ENCODE data around the gene KCNMA1. TPM values are rescaled to one million over a fixed set of nuclear protein-coding genes. Genes with fewer than 3 reads are reported as not detected.

Gene KCNMA1
- total and polyA plus RNA-seq, 10 of the 15 experiments (the other 5 are each of a cell fraction or from before 2014, with no cell fraction given), result 8.5 to 77.0 (median 21.3) TPM

GRCh38 chr10:77090381-77091356, 546.9 kb downstream of the KCNMA1 start:
- RAD21 ChIA-PET (ENCODE audit: unreplicated experiment), result no interaction called here
- CTCF ChIA-PET, result no interaction called here

More at GRCh38 chr10:77090381-77091356, 546.9 kb downstream of the KCNMA1 start:
- Histone ChIP-seq H4K20me1 (ENCODE audit: control insufficient read depth, insufficient read depth) (no peaks in the 10 kb centered on the region), H3K27ac (ENCODE audit: control insufficient read depth, insufficient read depth) (no peak overlapping the region), H3K4me1 (ENCODE audit: control insufficient read depth, insufficient read depth, low read length) (no peaks in the 10 kb centered on the region), H3K4me3 (no peak overlapping the region), H3K36me3 (ENCODE audit: control insufficient read depth in 2 of 2, insufficient read depth in 2 of 2, low read length in 1 of 2) (no peaks in the 10 kb centered on the region; a peak in 1 of 4 replicates), H3K27me3 (replicated peaks in 1 of 2; ENCODE audit: control insufficient read depth in 2 of 2, insufficient read depth in 2 of 2, low read length in 1 of 2) (no peaks in the 10 kb centered on the region), H3K9me3 (replicated peaks; ENCODE audit: control insufficient read depth, insufficient read depth, low read length) (no peaks in the 10 kb centered on the region), H2AFZ (ENCODE audit: control insufficient read depth, low read depth, low read length) (no peak overlapping the region), H3K4me2 (ENCODE audit: control insufficient read depth, insufficient read depth) (no peak overlapping the region), H3K79me2 (ENCODE audit: control insufficient read depth, insufficient read depth, low read length) (no peaks in the 10 kb centered on the region), H3K9ac (ENCODE audit: control insufficient read depth, insufficient read depth, low read length) (no peak overlapping the region)
- DNase-seq (ENCODE audit: low read depth, low spot score) (no peak), FAIRE-seq (no peak), ATAC-seq (no peak)
- SMC1A ChIA-PET (ENCODE audit: uncharacterized antibody, unreplicated experiment), result no interaction called here
- TF ChIP-seq PKNOX1 (IDR thresholded peaks at IDR 0.05), result no peak
- no peak for TF ChIP-seq BMI1 (IDR thresholded peaks at IDR 0.05; ENCODE audit: borderline replicate concordance)
- no peak for TF ChIP-seq EP300 (IDR thresholded peaks at IDR 0.05; ENCODE audit: borderline replicate concordance in 1 of 2, control insufficient read depth in 1 of 2, low read depth in 2 of 2, low read length in 2 of 2)
- TF ChIP-seq SMAD5 (IDR thresholded peaks at IDR 0.05; ENCODE audit: low read depth), result no peak
- no peak for TF ChIP-seq SIX5 (IDR thresholded peaks at IDR 0.05; ENCODE audit: low read depth, low read length, severe bottlenecking)
- WGBS (ENCODE audit: insufficient coverage, insufficient replicate concordance, low lambda C conversion rate, missing lambda C conversion rate), result 51% methylated on average over 17 of the region's 17 CpGs
- BruUV-seq (replicated peaks), result no TSS peak
- POLR2A ChIA-PET, result interaction anchor here (0.5 kb wide), 1 partner anchor 601 kb away, joined by 3 read pairs; no protein-coding TSS in a partner anchor
- intact Hi-C loops (cut with micrococcal nuclease; ENCODE audit: unreplicated experiment), result no loop called here
- in situ Hi-C loops (cut with MboI), result no loop called here
